B cell (primary cell): Measurements from ENCODE around the gene ABHD3. TPM values are rescaled to one million over a fixed set of nuclear protein-coding genes. Genes with fewer than 3 reads are reported as not detected.

Experiments
- ATAC-seq: fragments of 200-7000 bp; cut with Tn5 transposase; one replicate; pipeline ENCODE4 v1.10.0; 2021; ENCODE audit warnings: low read depth, mild to moderate bottlenecking, moderate number of reproducible peaks, moderate library complexity
- CTCF ChIA-PET: fragments of 350-600 bp; sonication (Branson Sonifier 250); formaldehyde crosslinking; loops from one replicate; lab custom pipeline; 2021; ENCODE audit warnings: antibody characterized with exemption, inconsistent platforms; lab: Charles Lee
- POLR2A ChIA-PET: fragments of 350-600 bp; sonication (Branson Sonifier 250); formaldehyde crosslinking; loops from one replicate; lab custom pipeline; 2021; ENCODE audit warnings: antibody characterized with exemption; lab: Charles Lee
- DNase-seq: peaks from one replicate; pipeline ENCODE4 v3.0.0; 2013
- H2AFZ ChIP-seq: 2 replicates; pipeline ENCODE4 v1.6.1; 2012; ENCODE audit warnings: mild to moderate bottlenecking, low read depth, low read length; ENCODE audit not compliant: insufficient read depth, poor library complexity, severe bottlenecking
- H3K27ac ChIP-seq, 2 donors: 1 replicate in 1 of 2; 2 replicates in 1 of 2; pipeline ENCODE4 v1.5.1; 2012 to 2013; ENCODE audit warnings: low read length in 2 of 2, mild to moderate bottlenecking in 2 of 2, moderate library complexity in 1 of 2
- H3K27me3 ChIP-seq, 4 experiments: fragments of 200-600 bp in 1 of 4; sonication (generic) in 1 of 4; replicated peaks in 1 of 4; 1 replicate in 2 of 4; 2 replicates in 2 of 4; pipeline versions ENCODE4 v1.6.1 to v1.7.0; 2013 to 2016; ENCODE audit warnings: low read length in 3 of 4, mild to moderate bottlenecking in 2 of 4, mixed read lengths in 1 of 4, moderate library complexity in 1 of 4; ENCODE audit not compliant: insufficient read depth in 4 of 4, control insufficient read depth in 3 of 4; ENCODE audit errors: control extremely low read depth in 1 of 4
- H3K36me3 ChIP-seq, 2 experiments: replicated peaks in 1 of 2; 1 replicate in 1 of 2; 2 replicates in 1 of 2; pipeline versions ENCODE4 v1.6.1 to v1.7.1; 2013; ENCODE audit warnings: low read length in 1 of 2; ENCODE audit not compliant: insufficient read depth in 2 of 2, control insufficient read depth in 1 of 2; ENCODE audit errors: control extremely low read depth in 1 of 2, extremely low read depth in 1 of 2
- H3K4me1 ChIP-seq, 2 donors: fragments of 200-600 bp in 1 of 2; sonication (generic) in 1 of 2; 1 replicate in 1 of 2; 2 replicates in 1 of 2; pipeline versions ENCODE4 v1.5.1 to v1.6.1; 2013 to 2017; ENCODE audit warnings: low read length in 2 of 2; ENCODE audit not compliant: control insufficient read depth in 2 of 2, insufficient read depth in 2 of 2
- H3K4me2 ChIP-seq: replicated peaks from 2 replicates; pipeline ENCODE3; 2012; ENCODE audit warnings: mild to moderate bottlenecking, low read depth, low read length; ENCODE audit not compliant: poor library complexity, severe bottlenecking
- H3K4me3 ChIP-seq, 5 experiments: fragments of 200-600 bp in 1 of 5; sonication (generic) in 1 of 5; 1 replicate in 3 of 5; 2 replicates in 2 of 5; pipeline versions ENCODE4 v1.5.1 to v1.7.0; 2011 to 2016; ENCODE audit warnings: low read length in 4 of 5, mild to moderate bottlenecking in 4 of 5, low read depth in 2 of 5, control low read depth in 1 of 5, moderate library complexity in 1 of 5; ENCODE audit not compliant: insufficient read depth in 1 of 5; ENCODE audit errors: control extremely low read depth in 1 of 5, extremely low read depth in 1 of 5
- H3K79me2 ChIP-seq: fragments of 200-600 bp; sonication (generic); one replicate; pipeline ENCODE4 v1.6.0; 2016; ENCODE audit warnings: low read length; ENCODE audit not compliant: control insufficient read depth, insufficient read depth
- H3K9ac ChIP-seq: fragments of 200-600 bp; sonication (generic); 2 replicates; pipeline ENCODE4 v1.6.1; 2017; ENCODE audit warnings: mild to moderate bottlenecking, low read length, moderate library complexity
- H3K9me3 ChIP-seq, 3 donors: one replicate each; pipeline versions ENCODE4 v1.6.1 to v1.7.1; 2013; ENCODE audit warnings: low read length in 2 of 3; ENCODE audit not compliant: control insufficient read depth in 2 of 3, insufficient read depth in 1 of 3; ENCODE audit errors: control extremely low read depth in 1 of 3
- H4K20me1 ChIP-seq: 2 replicates; pipeline ENCODE4 v1.6.0; 2012; ENCODE audit warnings: mild to moderate bottlenecking, low read length; ENCODE audit not compliant: insufficient read depth, control insufficient read depth, poor library complexity, severe bottlenecking
- H3K27ac Mint-ChIP-seq: one replicate; pipeline ENCODE4 v1.8.0; 2021; ENCODE audit warnings: mixed read lengths
- H3K27me3 Mint-ChIP-seq: one replicate; pipeline ENCODE4 v1.8.0; 2021; ENCODE audit warnings: mixed read lengths
- H3K4me1 Mint-ChIP-seq: one replicate; pipeline ENCODE4 v1.8.0; 2021; ENCODE audit warnings: mixed read lengths
- H3K4me3 Mint-ChIP-seq: one replicate; pipeline ENCODE4 v1.8.0; 2021; ENCODE audit warnings: mixed read lengths
- H3K9me3 Mint-ChIP-seq: one replicate; pipeline ENCODE4 v1.8.0; 2022; ENCODE audit warnings: mixed read lengths; ENCODE audit not compliant: insufficient read depth
- EZH2 ChIP-seq: IDR thresholded peaks from 2 replicates; pipeline ENCODE4 v1.6.1; 2012; ENCODE audit warnings: borderline replicate concordance, low read depth, mild to moderate bottlenecking, moderate library complexity, low read length; ENCODE audit not compliant: insufficient read depth, poor library complexity, severe bottlenecking
- WGBS: methylation state at CpG from one replicate; pipeline ENCODE4 v1.1.5; 2013; ENCODE audit warnings: missing lambda C conversion rate; ENCODE audit not compliant: insufficient coverage; 5-methylcytosine and 5-hydroxymethylcytosine counted together
- intact Hi-C: fragments of 100-400 bp; cut with micrococcal nuclease; formaldehyde crosslinking; loops from one replicate; pipeline ENCODE4 v1.10.0; 2022
- polyA plus RNA-seq: library from polyadenylated mRNA; depleted of rRNA; stranded (reverse); fragments of >200 nt; gene quantifications from 2 replicates; pipeline ENCODE4 v1.2.3, GENCODE V29; 2012
- total RNA-seq, 2 donors: library from RNA; stranded (reverse); fragments of 120-200 nt in 1 of 2; gene quantifications; 1 replicate in 1 of 2; 2 replicates in 1 of 2; pipeline versions ENCODE4 v1.2.3 to v1.2.4, GENCODE V29; 2013 to 2022
- TF ChIP-seq, protein P1 (sequence below): fragments of 200-600 bp; IDR thresholded peaks from one replicate; pipeline ENCODE4 v1.8.0; 2022; ENCODE audit warnings: antibody characterized with exemption, mild to moderate bottlenecking

The ABHD3 gene
- total and polyA plus RNA-seq, 2 donors (not counting 1 experiment from before 2014, with no cell fraction given), result 24.7 to 27.6 TPM

DNA sequence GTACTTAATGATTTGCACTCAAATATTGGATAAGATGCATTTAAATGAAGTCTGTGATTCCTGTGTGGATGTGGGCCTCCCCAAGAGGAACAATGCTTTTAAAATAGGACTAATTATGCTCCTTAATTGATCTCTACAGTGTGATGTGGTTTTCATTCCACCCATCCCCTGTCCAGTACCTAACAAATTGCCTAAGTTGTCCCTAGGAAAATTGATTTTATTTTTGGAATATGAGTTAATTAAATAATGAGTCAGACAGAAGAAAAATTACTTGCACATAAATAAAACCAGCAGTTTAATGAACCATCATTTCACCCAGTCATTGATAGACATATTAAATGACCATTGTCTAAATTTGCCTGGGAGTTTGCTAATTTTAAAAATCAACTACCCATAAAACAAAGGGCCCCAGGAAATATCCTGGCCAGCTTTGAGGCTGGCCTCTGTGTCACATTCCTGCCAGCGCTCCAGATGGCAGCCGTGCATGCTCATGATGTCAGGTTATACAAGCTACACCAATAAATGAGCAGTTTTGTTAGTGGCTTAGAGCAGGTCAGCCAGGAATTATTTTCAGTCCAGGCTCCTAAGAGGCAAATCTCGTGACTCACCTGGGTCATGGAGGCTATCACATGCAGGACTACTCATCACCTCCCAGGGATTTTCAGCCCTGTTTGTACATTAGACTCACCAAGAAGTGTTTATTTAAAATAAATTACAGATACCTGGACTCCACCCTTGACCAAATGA is 31.9 kb downstream of the ABHD3 start:
- H3K9ac ChIP-seq, result no peak overlapping the region
- no peak overlapping the region for H3K27ac Mint-ChIP-seq

DNA sequence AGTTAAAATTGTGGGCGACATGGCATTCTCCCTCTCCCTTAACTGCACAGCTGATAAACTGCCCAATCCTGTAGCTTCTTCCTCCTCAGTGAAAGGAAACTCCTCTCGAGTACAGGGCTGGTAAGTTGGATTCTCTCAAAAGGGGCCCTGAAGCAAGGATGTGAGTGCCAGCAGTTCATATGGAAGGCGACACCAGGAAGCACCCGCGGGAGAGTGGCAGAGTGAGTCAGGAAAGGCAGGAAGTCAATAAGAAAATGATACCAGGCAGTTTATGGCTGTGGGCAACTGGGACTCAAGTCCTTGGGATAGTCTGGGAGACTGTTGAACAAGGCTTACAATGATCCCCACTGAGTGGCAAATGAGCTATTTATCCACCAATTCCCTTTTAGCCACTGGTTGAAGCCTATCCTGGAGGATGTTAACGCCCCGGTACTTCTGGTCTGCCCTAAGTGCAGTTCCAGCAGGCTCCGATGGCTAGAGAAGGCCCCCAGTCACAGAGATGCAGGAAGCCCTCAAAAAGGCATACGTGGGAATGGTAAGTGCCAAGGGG is 34.8 kb downstream of the ABHD3 start:
- Histone ChIP-seq H2AFZ (no peak overlapping the region), H3K27ac (no peak overlapping the region), H3K36me3 (peaks cover 0 to 2% of the 10 kb centered on the region in 2 experiments), H3K9ac (no peak overlapping the region), H3K27me3 (no peaks in the 10 kb centered on the region), H4K20me1 (no peaks in the 10 kb centered on the region), H3K4me3 (no peak overlapping the region), H3K9me3 (no peaks in the 10 kb centered on the region), H3K4me1 (no peaks in the 10 kb centered on the region), H3K4me2 (no peak overlapping the region), H3K79me2 (no peaks in the 10 kb centered on the region)
- CTCF ChIA-PET, result interaction anchor here (1.0 kb wide), 1 partner anchor 58 kb away, joined by 3 read pairs; the partner anchor contains the start of gene SNRPD1
- Mint-ChIP-seq H3K4me1 (no peaks in the 10 kb centered on the region), H3K9me3 (no peaks in the 10 kb centered on the region), H3K27ac (no peak overlapping the region), H3K4me3 (no peak overlapping the region), H3K27me3 (no peaks in the 10 kb centered on the region)
- POLR2A ChIA-PET, result interaction anchor here (1.0 kb wide), 1 partner anchor 13 kb away, joined by 3 read pairs; no protein-coding TSS in a partner anchor
- DNase-seq (no peak), ATAC-seq (no peak)
- intact Hi-C loops, result no loop called here
- TF ChIP-seq EZH2, result no peak
- TF ChIP-seq, protein P1, sequence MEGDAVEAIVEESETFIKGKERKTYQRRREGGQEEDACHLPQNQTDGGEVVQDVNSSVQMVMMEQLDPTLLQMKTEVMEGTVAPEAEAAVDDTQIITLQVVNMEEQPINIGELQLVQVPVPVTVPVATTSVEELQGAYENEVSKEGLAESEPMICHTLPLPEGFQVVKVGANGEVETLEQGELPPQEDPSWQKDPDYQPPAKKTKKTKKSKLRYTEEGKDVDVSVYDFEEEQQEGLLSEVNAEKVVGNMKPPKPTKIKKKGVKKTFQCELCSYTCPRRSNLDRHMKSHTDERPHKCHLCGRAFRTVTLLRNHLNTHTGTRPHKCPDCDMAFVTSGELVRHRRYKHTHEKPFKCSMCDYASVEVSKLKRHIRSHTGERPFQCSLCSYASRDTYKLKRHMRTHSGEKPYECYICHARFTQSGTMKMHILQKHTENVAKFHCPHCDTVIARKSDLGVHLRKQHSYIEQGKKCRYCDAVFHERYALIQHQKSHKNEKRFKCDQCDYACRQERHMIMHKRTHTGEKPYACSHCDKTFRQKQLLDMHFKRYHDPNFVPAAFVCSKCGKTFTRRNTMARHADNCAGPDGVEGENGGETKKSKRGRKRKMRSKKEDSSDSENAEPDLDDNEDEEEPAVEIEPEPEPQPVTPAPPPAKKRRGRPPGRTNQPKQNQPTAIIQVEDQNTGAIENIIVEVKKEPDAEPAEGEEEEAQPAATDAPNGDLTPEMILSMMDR, result no peak
- 95% methylated on average over 8 of the region's 9 CpGs for WGBS

More for the DNA sequence above, 31.9 kb downstream of the ABHD3 start:
- Mint-ChIP-seq H3K4me1 (no peaks in the 10 kb centered on the region), H3K9me3 (no peaks in the 10 kb centered on the region), H3K27me3 (no peaks in the 10 kb centered on the region), H3K4me3 (no peak overlapping the region)
- POLR2A ChIA-PET, result no interaction called here
- Histone ChIP-seq H3K27ac (no peak overlapping the region), H3K4me3 (no peak overlapping the region), H3K4me2 (no peak overlapping the region), H3K9me3 (no peaks in the 10 kb centered on the region), H3K79me2 (no peaks in the 10 kb centered on the region), H3K4me1 (no peaks in the 10 kb centered on the region), H3K27me3 (no peaks in the 10 kb centered on the region), H2AFZ (no peak overlapping the region), H3K36me3 (peaks cover 0 to 2% of the 10 kb centered on the region in 2 experiments), H4K20me1 (no peaks in the 10 kb centered on the region)
- 100% methylated on average over 2 of the region's 3 CpGs for WGBS
- CTCF ChIA-PET, result no interaction called here
- DNase-seq (no peak), ATAC-seq (no peak)
- intact Hi-C loops, result no loop called here
- TF ChIP-seq, protein P1, result no peak
- TF ChIP-seq EZH2, result no peak
